EH (cell line): ENCODE results near the gene LSM4.
"Not testable (repeated sequence)": the region's sequence is repeated elsewhere in the genome, so short reads cannot be mapped to it uniquely, and the experiment has no call there.

Experiments
- DNase-seq: peaks from one replicate; pipeline ENCODE4 v3.0.0-alpha.2; 2015; ENCODE audit warnings: low read depth

The LSM4 gene

DNA sequence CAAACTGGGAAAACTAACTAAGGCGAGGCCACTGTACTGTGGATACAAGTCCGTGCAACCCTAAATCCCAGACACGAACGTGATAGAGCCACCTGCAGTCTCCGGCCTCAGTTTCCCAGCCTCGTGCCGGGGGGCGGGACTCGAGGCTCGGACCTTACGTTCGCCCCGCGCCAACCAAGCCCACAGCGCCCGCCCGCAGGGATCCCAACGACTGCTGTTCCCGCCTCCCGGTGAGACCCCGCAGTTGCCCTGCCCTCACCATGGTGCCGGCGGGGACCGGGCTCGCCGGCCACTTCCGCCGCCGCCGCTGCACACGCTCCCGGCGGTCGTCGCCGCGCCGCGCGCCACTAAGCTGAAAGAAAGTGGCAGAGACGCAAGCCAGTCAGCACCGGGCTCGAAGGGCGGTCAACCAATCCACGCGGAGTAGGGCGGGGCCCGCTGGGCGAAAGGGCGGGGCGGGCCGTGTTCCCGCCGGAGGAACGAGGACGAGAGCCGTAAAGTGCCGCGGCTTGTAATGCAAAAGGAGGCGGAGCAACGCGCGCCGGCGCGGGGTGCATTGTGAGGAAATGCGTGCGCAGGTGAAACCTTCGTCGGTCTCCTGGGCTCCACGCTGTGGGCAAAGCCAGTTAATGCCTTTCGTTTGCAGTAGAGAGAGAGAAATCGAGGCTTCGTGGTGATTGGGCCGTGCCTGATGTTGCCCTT, at the start of gene LSM4:
TSS of gene LSM4 (minus strand) at position 318 of the 702 bp plus-strand sequence. CDS start at position 262, 56 bp downstream.
- peak; percentile 95 for DNase-seq

DNA sequence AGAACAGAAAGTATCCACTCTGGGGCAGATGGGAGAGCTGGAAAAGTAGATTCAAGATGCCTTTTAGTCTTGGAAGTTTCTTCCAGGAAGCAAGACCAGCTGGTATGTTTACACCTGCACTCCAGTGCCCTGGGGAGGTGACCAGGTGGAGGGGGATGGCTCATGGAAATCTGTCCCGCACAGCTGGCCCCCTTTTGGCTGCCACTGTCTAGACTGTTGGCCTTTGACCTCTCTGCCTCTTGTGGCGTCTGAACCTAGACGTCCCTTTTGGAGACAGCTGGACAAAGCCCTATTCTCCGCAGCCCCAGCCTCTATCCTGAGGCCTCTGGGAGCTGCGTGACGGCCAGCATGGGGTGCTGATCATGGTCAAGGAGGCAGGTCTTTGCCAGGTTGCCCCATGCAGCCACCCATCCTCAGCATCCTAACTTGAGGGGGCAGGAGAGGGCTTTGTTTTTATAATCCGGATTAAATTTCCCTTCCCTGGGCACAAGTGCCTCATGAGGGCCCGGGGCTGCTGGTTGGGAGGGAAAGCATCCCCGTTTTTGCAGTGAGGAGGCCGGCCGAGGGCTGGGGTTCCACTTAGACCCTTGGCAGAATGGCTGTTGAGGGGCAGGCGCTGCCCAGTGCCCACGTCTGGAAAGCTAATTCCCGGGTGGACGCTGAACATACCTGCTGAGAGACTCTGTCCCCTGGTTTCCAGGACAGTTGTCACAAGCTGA, 45.8 kb upstream of the LSM4 start:
- no peak for DNase-seq

DNA sequence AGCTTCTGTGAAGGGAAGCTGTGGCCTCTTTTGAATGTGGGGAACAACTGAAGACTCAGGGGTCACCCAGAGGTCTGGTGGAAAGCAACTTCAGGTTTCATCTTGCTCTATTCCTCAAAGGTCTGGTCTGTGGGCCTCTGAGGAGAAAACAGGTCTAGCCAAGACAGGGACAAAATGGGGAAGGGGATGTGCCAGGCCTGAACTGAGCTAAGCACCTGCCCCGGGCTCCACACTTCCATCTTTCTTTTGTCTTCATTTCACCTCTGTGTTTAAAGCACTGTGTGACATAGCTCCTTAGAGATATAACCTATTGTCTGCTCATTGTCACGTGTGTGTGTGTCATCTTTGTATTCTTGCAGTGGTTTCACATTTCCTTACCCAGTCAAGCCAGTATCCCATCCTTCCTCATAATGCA, 43.2 kb upstream of the LSM4 start:
- DNase-seq, result no peak

DNA sequence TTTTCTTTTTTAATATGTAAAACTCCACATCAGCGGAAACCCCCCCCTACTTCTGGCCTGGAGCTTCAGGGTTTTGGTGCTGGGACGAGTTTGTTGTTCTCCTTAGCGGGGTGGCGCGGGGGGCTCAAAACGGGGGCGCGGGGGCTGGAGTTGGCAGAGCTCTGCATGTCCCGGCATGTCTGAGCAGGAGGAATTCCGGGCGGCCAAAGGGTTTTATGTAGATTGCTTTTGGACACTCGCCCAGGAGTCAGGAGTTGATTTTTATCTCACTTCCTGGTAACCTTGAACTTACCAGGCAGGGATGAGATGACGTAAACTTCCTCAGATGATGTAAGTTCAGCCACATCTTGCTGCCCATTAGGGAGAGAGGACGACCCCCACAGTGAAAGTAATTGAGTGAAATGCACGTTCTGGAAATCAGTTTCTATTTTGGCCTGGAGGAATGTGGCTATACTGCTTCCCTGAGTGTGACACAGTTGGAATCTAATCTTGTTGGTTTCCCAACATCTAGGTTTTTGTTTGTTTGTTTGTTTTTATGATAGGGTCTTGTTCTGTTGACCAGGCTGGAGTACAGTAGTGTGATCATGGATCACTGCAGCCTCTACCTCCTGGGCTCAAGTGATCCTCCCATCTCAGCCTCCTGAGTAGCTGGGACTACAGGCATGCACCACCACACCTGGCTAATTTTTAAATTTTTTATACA, 42.1 kb upstream of the LSM4 start:
- peak; percentile 100 for DNase-seq

DNA sequence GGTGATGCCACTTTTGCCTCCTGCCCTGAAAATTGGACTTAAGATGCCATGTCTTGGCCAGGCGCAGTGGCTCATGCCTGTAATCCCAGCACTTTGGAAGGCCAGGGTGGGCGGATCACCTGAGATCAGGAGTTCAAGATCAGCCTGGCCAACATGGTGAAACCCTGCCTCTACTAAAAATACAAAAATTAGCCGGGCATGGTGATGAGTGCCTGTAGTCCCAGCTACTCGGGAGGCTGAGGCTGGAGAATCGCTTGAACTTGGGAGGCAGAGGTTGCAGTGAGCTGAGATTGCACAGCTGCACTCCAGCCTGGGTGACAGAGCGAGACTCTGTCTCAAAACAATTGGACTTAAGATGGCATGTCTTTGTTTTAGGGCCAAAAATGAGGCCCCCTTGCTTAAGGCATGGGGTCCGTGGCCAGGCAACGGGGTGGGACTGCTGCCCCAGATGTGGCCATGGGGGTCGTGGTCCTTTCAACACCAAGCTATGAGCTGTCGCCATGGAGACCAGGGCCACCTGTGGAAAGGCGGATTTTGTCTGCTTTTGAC, 41.5 kb upstream of the LSM4 start:
- not testable (repeated sequence) for DNase-seq

DNA sequence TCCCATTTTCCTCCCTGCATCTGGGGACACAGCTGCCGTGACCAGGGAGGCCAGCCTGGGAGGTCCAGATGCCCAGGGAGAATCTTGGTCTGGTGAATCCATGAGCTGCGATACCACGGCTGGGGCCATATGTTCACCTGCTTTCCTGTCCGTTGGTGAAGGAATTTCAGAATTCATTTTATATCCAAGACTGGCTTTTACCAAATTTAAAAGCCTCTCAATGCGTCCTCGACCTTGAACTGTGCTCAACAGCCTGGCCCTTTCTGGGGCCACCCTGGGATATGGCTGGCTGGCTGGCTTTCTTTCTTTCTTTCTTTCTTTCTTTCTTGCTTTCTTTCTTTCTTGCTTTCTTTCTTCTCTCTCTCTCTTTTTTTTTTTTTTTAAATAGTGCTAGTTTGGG, 40.9 kb upstream of the LSM4 start:
- DNase-seq, result no peak

DNA sequence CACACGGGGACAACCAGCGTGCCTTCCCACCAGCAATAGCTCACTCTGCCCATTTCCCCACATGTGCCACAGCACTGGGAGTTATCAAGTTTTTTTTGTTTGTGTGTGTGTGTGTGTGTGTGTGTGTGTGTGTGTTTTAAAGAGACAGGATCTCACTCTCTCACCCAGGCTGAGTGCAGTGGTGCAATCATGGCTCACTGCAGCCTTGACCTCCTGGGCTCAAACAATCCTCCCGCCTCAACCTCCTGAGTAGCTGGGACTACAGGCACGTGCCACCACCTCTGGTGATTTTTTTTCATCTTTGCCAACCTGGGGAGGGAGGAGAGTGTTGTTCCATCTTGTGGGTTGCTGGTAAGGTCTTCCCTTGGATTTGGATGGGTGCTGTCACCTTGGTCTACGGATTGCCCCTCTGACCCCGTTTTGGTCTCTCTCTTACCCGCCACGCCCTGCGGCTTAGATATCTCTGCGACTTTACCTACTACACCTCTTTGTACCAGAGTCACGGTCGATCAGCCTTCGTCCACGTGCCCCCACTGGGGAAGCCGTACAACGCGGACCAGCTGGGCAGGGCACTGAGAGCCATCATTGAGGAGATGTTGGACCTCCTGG, 40.2 kb upstream of the LSM4 start:
- no peak for DNase-seq

DNA sequence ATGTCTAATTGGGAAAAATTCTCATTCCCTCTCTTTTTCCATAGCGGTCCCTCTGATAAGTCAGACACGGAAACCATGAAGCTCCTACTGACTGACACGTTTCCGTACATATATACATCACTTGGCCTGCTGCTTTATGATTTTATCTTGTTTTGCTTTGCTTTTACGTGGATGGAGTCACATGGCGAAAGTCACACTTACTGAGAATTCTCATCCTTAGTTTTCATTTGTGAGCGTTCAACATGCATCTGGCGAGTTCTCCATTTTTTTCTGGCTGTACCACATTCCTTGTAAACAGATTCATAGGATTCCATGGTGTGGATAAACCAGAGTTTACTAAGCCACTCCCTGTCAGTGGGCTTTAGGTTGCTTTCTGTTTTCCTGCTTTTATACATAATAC, 38.8 kb upstream of the LSM4 start:
- peak; percentile 49 for DNase-seq

DNA sequence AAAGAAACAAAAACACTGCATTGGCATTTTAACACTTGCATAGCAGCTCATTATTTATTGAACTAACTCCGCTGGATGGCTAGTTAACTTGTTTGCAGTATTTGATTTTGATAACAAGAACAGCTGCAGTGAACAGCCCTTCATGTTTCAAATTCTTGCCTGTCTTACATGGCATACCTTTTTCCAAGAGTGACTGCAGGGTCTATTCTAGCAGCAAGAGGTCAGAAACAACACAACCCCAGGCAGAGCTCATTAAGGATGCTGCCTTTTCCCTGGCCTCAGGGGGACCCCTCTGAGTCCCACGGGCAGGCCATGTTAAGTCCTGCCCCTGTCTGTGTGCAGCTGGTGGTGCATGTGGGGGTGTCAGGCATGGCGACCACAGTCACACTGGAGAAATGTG, 34.2 kb upstream of the LSM4 start:
- DNase-seq, result no peak

DNA sequence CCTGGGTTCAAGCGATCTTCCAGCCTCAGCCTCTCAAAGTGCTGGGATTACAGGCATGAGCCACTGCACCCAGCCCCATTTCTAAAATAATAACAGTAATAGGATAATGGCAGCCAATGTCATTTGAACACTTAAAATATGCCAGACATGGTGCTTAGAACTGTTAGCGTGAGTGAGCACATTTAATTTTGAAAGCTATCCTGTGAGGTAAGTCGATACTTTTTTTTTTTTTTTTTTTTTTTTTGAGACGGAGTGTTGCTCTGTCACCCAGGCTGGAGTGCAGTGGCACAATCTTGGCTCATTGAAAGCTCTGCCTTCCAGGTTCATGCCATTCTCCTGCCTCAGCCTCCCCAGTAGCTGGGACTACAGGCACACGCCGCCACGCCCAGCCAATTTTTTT, 31.9 kb upstream of the LSM4 start:
- DNase-seq, result not testable (repeated sequence)

DNA sequence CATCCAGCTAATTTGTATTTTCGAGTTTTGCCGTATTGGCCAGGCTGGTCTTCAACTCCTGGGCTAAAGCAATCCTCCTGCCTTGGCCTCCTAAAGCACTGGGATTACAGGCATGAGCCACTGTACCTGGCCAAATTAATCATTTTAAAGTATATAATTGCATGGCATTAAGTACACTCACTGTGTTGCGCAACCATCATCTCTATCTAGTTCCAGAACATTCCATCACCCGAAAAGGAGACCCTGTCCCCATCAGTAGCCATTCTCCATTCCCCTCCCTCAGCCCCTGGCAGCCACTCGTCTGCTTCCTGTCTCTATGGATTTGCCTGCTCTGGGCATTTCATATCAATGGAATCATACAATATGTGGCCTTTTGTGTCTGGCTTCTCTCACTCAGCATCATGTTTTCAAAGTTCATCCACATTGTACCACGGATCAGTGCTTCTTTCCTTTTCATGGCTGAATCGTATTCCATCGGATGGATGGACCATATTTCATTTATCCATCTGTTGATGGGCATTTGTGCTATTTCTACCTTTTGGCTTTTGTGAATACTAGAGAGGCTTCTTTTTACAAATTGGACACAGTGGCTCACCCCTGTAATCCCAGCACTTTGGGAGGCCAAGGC, 30.6 kb upstream of the LSM4 start:
- DNase-seq, result no peak

DNA sequence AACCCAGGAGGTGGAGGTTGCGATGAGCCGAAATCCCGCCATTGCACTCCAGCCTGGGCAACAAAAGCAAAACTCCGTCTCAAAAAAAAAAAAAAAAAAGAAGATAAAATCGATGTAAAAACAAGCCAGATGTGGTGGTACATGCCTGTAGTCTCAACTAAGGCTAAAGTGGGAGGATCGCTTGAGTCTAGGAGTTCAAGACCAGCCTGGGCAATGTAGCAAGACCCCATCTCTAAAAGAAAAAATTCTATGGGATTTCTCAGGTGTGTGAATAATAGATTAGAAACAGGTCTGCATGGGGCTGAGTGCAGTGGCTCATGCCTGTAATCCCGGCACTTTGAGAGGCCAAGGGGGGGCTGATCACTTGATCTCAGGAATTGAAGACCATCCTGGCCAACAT, 28.7 kb upstream of the LSM4 start:
- no peak for DNase-seq

DNA sequence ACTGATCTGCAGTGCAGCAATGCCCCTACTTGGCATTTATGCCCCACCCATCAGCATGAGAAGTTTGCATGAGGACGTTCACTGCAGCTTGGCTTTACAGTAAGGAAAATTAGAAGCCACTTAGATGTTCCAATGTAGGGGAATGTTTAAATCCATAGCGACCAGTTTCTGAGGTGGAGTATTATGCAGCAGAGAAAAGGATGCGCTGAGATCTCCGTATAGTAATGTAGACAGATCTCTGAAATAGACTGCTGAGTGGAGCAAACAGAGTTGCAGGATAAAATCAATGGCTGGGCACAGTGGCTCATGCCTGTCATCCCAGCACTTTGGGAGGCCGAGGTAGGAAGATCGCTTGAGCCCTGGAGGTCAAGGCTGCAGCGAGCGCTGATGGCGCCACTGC, 27.6 kb upstream of the LSM4 start:
- DNase-seq, result no peak

DNA sequence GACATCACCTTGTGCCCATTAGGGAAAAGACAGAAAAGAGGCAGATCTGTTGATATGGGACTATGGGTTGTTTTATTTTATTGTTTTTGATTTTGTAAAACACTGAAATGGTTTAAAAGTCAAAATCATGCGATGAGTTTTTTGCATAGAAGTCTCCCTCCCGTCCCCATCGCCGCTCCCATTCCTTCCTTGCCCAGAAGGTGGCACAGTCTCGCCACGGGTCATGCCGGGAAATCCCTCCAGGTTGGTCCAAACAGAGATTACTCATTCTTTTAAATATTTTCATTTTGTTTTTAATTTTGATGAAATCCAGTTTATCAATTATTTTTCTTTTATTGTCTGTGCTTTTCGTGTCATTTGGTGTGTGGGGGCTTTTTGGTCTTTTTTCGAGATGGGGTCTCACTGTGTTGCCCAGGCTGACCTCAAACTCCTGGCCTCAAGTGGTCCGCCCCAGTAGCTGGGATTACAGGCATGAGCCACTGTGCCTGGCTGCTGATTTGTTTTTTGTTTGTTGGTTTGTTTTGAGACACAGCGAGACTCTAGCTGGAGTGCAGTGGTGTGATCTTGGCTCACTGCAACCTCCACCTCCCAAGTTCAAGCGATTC, 26.8 kb upstream of the LSM4 start:
- DNase-seq, result peak; percentile 66

DNA sequence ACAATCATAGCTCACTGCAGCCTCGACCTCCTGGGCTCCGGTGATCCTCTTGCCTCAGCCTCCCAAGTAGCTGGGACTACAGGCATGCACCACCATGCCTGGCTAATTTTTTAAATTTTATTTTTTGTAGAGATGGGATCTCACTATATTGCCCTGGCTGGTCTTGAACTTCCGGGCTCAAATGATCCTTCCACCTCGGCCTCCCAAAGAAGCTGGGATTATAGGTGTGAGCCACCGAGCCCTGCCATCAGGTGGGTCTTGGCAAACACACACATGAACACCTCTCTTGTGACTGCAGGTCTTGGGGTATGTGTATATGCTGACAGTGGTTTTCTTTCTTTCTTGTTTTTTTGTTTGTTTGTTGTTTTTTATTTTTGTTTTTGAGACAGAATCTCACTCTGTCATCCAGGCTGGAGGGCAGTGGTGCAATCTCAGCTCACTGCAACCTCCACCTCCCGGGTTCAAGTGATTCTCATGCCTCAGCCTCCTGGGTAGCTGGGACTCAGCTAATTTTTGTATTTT, 26.0 kb upstream of the LSM4 start:
- DNase-seq, result not testable (repeated sequence)

DNA sequence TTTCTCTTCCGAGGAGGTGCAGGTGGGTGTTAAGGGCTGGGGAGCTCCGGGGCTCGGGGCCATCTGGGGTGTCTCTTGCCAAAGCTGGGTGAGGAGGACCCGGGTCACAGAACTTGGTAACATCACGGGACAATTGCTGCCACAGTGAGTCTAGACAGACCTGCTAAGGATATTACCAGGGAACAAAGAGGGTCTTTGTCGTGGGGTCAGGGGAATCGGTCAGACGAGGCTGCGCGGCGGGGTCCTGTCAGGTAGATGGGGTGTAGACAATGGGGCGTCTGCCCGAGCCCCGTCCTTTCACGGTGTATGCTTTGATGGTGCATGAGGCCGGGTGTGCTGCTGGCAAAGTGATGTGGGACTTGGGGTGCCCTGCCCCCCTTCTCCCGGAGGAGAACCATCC, 25.3 kb upstream of the LSM4 start:
- DNase-seq, result no peak

DNA sequence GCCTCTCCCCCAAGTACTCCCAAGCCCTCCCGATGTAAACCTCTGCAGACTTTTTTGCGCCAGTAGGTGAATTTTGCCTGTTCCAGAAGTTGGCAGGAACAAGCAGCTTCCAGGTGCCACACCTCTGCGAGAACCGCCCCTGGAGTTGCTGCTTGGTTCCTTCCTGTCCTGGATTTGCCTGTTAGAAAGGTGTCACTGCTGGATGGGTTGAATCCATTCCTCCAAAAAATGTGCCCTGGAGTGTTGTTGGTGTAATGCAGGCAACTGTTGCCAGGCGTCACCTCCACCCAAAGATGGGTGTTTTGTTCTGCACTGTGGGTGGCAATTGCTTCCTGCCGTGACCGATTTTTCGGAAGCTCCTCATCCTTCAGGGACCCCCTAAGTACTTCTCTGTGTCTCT, 23.2 kb upstream of the LSM4 start:
- no peak for DNase-seq

DNA sequence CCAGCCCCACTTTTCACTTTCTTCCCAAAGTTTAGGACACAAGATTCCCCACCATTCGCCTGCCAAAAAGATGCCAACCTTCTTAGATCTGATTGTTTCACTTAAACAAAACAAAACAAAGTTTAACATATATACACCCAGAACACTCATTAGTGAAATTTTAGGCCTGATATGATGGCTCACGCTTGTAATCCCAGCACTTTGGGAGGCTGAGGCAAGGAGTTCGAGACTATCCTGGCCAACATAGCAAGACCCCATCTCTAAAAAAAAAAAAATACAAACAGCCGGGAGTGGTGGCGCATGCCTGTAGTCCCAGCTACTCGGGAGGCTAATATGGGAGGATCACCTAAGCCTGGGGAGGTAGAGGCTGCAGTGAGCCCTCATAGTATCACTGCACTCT, 22.4 kb upstream of the LSM4 start:
- DNase-seq, result no peak

DNA sequence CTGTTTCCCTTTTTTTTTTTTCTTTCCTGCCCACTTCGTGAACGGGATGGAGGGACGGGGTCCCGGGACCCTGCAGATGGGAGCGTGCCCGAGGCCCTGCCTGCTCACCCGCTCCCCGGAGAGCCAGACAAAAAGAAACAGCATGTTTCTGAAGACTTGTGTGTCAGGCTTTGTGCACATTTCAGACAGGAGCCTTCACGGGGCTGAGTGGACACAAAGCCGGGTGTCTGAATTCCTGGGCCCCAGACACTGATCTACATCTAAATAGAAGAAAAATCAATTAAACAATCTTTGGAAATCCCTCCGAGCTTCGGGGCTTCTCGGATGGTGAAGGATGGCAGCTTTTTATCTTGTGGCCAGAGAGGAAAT, 21.7 kb upstream of the LSM4 start:
- DNase-seq, result no peak

DNA sequence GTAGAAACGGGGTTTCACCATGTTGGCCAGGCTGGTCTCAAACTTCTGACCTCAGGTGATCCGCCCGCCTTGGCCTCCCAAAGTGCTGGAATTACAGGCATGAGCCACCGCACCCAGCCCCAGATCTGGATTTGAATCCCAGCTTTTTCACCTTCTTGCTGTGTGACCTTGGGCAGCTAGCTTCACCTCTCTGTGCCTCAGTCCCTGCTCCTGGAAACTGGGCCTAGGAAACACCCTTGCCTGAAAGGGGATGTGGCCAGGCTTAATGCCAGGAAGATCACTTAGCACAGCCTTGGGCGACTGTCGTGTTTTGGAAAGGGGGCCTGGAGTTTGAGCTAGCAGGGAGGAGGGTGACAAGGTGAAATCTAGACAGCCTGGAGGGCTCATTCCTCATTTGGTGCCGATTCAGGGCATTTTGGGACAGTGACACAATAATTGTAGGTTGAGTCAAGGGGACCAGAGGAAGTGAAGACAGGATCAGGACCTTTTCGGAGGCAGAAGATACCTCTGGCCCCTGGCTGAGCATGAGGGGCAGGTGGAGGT, 19.3 kb upstream of the LSM4 start:
- DNase-seq, result no peak
